ENCODE results near the gene CGN.
"Not testable (repeated sequence)": the region's sequence is repeated elsewhere in the genome, so short reads cannot be mapped to it uniquely, and the experiment has no call there.

CGN gene

GRCh38 chr1:151519667-151520066, 8.5 kb downstream of the CGN start:
- Histone ChIP-seq H3K4me3 (no peak overlapping the region), H3K9me3 (no peaks in the 10 kb centered on the region), H3K4me1 (no peaks in the 10 kb centered on the region), H3K27me3 (ENCODE audit: low read depth) (no peaks in the 10 kb centered on the region), H3K36me3 (replicated peaks) (peaks cover 14% of the 10 kb centered on the region)
- no peak for DNase-seq (ENCODE audit: low spot score in 2 of 2)
- in situ Hi-C loops (cut with MboI; ENCODE audit: low sequenced_read_pairs) = no loop called here

- DNase-seq (ENCODE audit: low spot score in 2 of 2) = no peak
- Histone ChIP-seq H3K4me1 (no peaks in the 10 kb centered on the region), H3K9me3 (no peaks in the 10 kb centered on the region), H3K36me3 (replicated peaks) (peaks cover 16% of the 10 kb centered on the region), H3K4me3 (no peak overlapping the region), H3K27me3 (ENCODE audit: low read depth) (no peaks in the 10 kb centered on the region)
- in situ Hi-C loops (cut with MboI; ENCODE audit: low sequenced_read_pairs) = no loop called here
These were observed 9.2 kb downstream of the CGN start for GRCh38 chr1:151520359-151520758.

GRCh38 chr1:151522427-151522826, 11.2 kb downstream of the CGN start:
- DNase-seq (ENCODE audit: low spot score in 2 of 2); in situ Hi-C loops (cut with MboI; ENCODE audit: low sequenced_read_pairs); H3K9me3 ChIP-seq; H3K4me3 ChIP-seq; H3K4me1 ChIP-seq; H3K27me3 ChIP-seq (ENCODE audit: low read depth): not testable (repeated sequence)
- peaks cover 16% of the 10 kb centered on the region for H3K36me3 ChIP-seq (replicated peaks)

- H3K27me3 ChIP-seq (ENCODE audit: low read depth) = no peaks in the 10 kb centered on the region
- H3K4me3 ChIP-seq = no peak overlapping the region
- H3K4me1 ChIP-seq = no peaks in the 10 kb centered on the region
- H3K36me3 ChIP-seq (replicated peaks) = peaks cover 16% of the 10 kb centered on the region
- no peaks in the 10 kb centered on the region for H3K9me3 ChIP-seq
- DNase-seq (ENCODE audit: low spot score in 2 of 2) = no peak
- in situ Hi-C loops (cut with MboI; ENCODE audit: low sequenced_read_pairs) = no loop called here
These were observed 12.1 kb downstream of the CGN start for GRCh38 chr1:151523326-151523725.

- DNase-seq (ENCODE audit: low spot score in 2 of 2) = no peak
- in situ Hi-C loops (cut with MboI; ENCODE audit: low sequenced_read_pairs) = no loop called here
- no peaks in the 10 kb centered on the region for H3K4me1 ChIP-seq
- no peaks in the 10 kb centered on the region for H3K9me3 ChIP-seq
- H3K27me3 ChIP-seq (ENCODE audit: low read depth) = no peaks in the 10 kb centered on the region
- no peak overlapping the region for H3K4me3 ChIP-seq
- H3K36me3 ChIP-seq (replicated peaks) = peaks cover 12% of the 10 kb centered on the region
These were observed 13.5 kb downstream of the CGN start for GRCh38 chr1:151524736-151525135.

GRCh38 chr1:151526735-151527525, 15.7 kb downstream of the CGN start:
- no peaks in the 10 kb centered on the region for H3K4me1 ChIP-seq
- no peaks in the 10 kb centered on the region for H3K9me3 ChIP-seq
- no peak for DNase-seq (ENCODE audit: low spot score in 2 of 2)
- in situ Hi-C loops (cut with MboI; ENCODE audit: low sequenced_read_pairs) = no loop called here
- H3K4me3 ChIP-seq = no peak overlapping the region
- peaks cover 12% of the 10 kb centered on the region for H3K36me3 ChIP-seq (replicated peaks)
- H3K27me3 ChIP-seq (ENCODE audit: low read depth) = no peaks in the 10 kb centered on the region

GRCh38 chr1:151529211-151529702, 18.1 kb downstream of the CGN start:
- H3K36me3 ChIP-seq (replicated peaks) = peaks cover 16% of the 10 kb centered on the region
- no peaks in the 10 kb centered on the region for H3K4me1 ChIP-seq
- DNase-seq (ENCODE audit: low spot score in 2 of 2) = no peak
- H3K9me3 ChIP-seq = no peaks in the 10 kb centered on the region
- H3K27me3 ChIP-seq (ENCODE audit: low read depth) = no peaks in the 10 kb centered on the region
- in situ Hi-C loops (cut with MboI; ENCODE audit: low sequenced_read_pairs) = no loop called here
- H3K4me3 ChIP-seq = no peak overlapping the region

- H3K4me1 ChIP-seq = no peaks in the 10 kb centered on the region
- H3K9me3 ChIP-seq = no peaks in the 10 kb centered on the region
- in situ Hi-C loops (cut with MboI; ENCODE audit: low sequenced_read_pairs) = no loop called here
- H3K36me3 ChIP-seq (replicated peaks) = peaks cover 14% of the 10 kb centered on the region
- no peak overlapping the region for H3K4me3 ChIP-seq
- no peak for DNase-seq (ENCODE audit: low spot score in 2 of 2)
- H3K27me3 ChIP-seq (ENCODE audit: low read depth) = no peaks in the 10 kb centered on the region
These were observed 18.6 kb downstream of the CGN start for GRCh38 chr1:151529781-151530180.

- H3K27me3 ChIP-seq (ENCODE audit: low read depth) = no peaks in the 10 kb centered on the region
- no peak for DNase-seq (ENCODE audit: low spot score in 2 of 2)
- peaks cover 17% of the 10 kb centered on the region for H3K36me3 ChIP-seq (replicated peaks)
- in situ Hi-C loops (cut with MboI; ENCODE audit: low sequenced_read_pairs) = no loop called here
- H3K9me3 ChIP-seq = no peaks in the 10 kb centered on the region
- H3K4me1 ChIP-seq = no peaks in the 10 kb centered on the region
- H3K4me3 ChIP-seq = no peak overlapping the region
These were observed 19.3 kb downstream of the CGN start for GRCh38 chr1:151530461-151530860.

- DNase-seq (ENCODE audit: low spot score in 2 of 2) = no peak
- Histone ChIP-seq H3K9me3 (no peaks in the 10 kb centered on the region), H3K4me3 (no peak overlapping the region), H3K27me3 (ENCODE audit: low read depth) (no peaks in the 10 kb centered on the region), H3K36me3 (replicated peaks) (peaks cover 26% of the 10 kb centered on the region), H3K4me1 (no peaks in the 10 kb centered on the region)
- in situ Hi-C loops (cut with MboI; ENCODE audit: low sequenced_read_pairs) = no loop called here
These were observed 22.7 kb downstream of the CGN start for GRCh38 chr1:151533870-151534269.

- in situ Hi-C loops (cut with MboI; ENCODE audit: low sequenced_read_pairs) = no loop called here
- H3K36me3 ChIP-seq (replicated peaks) = peaks cover 24% of the 10 kb centered on the region
- no peaks in the 10 kb centered on the region for H3K27me3 ChIP-seq (ENCODE audit: low read depth)
- no peak overlapping the region for H3K4me3 ChIP-seq
- peaks cover 7% of the 10 kb centered on the region for H3K4me1 ChIP-seq
- peak; percentile 44 to 88 for DNase-seq (ENCODE audit: low spot score in 2 of 2)
- H3K9me3 ChIP-seq = no peaks in the 10 kb centered on the region
These were observed 23.6 kb downstream of the CGN start for GRCh38 chr1:151534662-151535278.

- H3K36me3 ChIP-seq (replicated peaks) = peaks cover 24% of the 10 kb centered on the region
- peaks cover 8% of the 10 kb centered on the region for H3K4me1 ChIP-seq
- H3K4me3 ChIP-seq = no peak overlapping the region
- H3K9me3 ChIP-seq = no peaks in the 10 kb centered on the region
- H3K27me3 ChIP-seq (ENCODE audit: low read depth) = no peaks in the 10 kb centered on the region
- no peak for DNase-seq (ENCODE audit: low spot score in 2 of 2)
- in situ Hi-C loops (cut with MboI; ENCODE audit: low sequenced_read_pairs) = no loop called here
These were observed 24.4 kb downstream of the CGN start for GRCh38 chr1:151535326-151536271.

GRCh38 chr1:151536499-151536898, 25.3 kb downstream of the CGN start:
- no peaks in the 10 kb centered on the region for H3K9me3 ChIP-seq
- H3K4me1 ChIP-seq = peaks cover 10% of the 10 kb centered on the region
- in situ Hi-C loops (cut with MboI; ENCODE audit: low sequenced_read_pairs) = no loop called here
- H3K4me3 ChIP-seq = no peak overlapping the region
- H3K36me3 ChIP-seq (replicated peaks) = peaks cover 24% of the 10 kb centered on the region
- no peaks in the 10 kb centered on the region for H3K27me3 ChIP-seq (ENCODE audit: low read depth)
- no peak for DNase-seq (ENCODE audit: low spot score in 2 of 2)
